ENCODE measurements around the gene GLB1L3. TPM values are rescaled to one million over a fixed set of nuclear protein-coding genes. Genes with fewer than 3 reads are reported as not detected.

Gene GLB1L3
- total RNA-seq, 3 donors from 2014 or later = 1.0 to 1.6 TPM; not detected in 1

- TF ChIP-seq, protein P1, sequence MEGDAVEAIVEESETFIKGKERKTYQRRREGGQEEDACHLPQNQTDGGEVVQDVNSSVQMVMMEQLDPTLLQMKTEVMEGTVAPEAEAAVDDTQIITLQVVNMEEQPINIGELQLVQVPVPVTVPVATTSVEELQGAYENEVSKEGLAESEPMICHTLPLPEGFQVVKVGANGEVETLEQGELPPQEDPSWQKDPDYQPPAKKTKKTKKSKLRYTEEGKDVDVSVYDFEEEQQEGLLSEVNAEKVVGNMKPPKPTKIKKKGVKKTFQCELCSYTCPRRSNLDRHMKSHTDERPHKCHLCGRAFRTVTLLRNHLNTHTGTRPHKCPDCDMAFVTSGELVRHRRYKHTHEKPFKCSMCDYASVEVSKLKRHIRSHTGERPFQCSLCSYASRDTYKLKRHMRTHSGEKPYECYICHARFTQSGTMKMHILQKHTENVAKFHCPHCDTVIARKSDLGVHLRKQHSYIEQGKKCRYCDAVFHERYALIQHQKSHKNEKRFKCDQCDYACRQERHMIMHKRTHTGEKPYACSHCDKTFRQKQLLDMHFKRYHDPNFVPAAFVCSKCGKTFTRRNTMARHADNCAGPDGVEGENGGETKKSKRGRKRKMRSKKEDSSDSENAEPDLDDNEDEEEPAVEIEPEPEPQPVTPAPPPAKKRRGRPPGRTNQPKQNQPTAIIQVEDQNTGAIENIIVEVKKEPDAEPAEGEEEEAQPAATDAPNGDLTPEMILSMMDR (IDR thresholded peaks at IDR 0.05) = no peak
- no peak for TF ChIP-seq POLR2AphosphoS5 (IDR thresholded peaks at IDR 0.05)
- TF ChIP-seq POLR2A (IDR thresholded peaks at IDR 0.05) = no peak
- H3K36me3 ChIP-seq = peaks cover 4% of the 10 kb centered on the region
- intact Hi-C loops (cut with DNase I; ENCODE audit: low total_unique reads) = no loop called here
- no peak overlapping the region for H3K27ac ChIP-seq
- H3K27me3 ChIP-seq = no peaks in the 10 kb centered on the region
- DNase-seq (ENCODE audit: low spot score in 2 of 2) = no peak
- no peak overlapping the region for H3K4me3 ChIP-seq
- H3K9me3 ChIP-seq = no peaks in the 10 kb centered on the region
- H3K4me1 ChIP-seq = peaks cover 5 to 14% of the 10 kb centered on the region in 2 donors
Measured at GRCh38 chr11:134250246-134250645, 25.9 kb upstream of the GLB1L3 start.

GRCh38 chr11:134250675-134251074, 25.5 kb upstream of the GLB1L3 start:
- no peak for DNase-seq (ENCODE audit: low spot score in 2 of 2)
- intact Hi-C loops (cut with DNase I; ENCODE audit: low total_unique reads) = no loop called here
- H3K9me3 ChIP-seq = no peaks in the 10 kb centered on the region
- H3K4me3 ChIP-seq = no peak overlapping the region
- H3K4me1 ChIP-seq = peaks cover 5 to 14% of the 10 kb centered on the region in 2 donors
- no peak for TF ChIP-seq POLR2A (IDR thresholded peaks at IDR 0.05)
- TF ChIP-seq POLR2AphosphoS5 (IDR thresholded peaks at IDR 0.05) = no peak
- TF ChIP-seq, protein P1 (IDR thresholded peaks at IDR 0.05) = no peak
- H3K27ac ChIP-seq = no peak overlapping the region
- peaks cover under 1% of the 10 kb centered on the region for H3K36me3 ChIP-seq
- H3K27me3 ChIP-seq = no peaks in the 10 kb centered on the region

GRCh38 chr11:134252346-134253187, 23.6 kb upstream of the GLB1L3 start:
- H3K4me3 ChIP-seq = peak overlapping the region; percentile 81 to 96 (median 91)
- H3K36me3 ChIP-seq = no peaks in the 10 kb centered on the region
- H3K4me1 ChIP-seq = peaks cover 5 to 14% of the 10 kb centered on the region in 2 donors
- DNase-seq (ENCODE audit: low spot score in 2 of 2) = no peak
- no peak for TF ChIP-seq POLR2A (IDR thresholded peaks at IDR 0.05)
- TF ChIP-seq, protein P1 (IDR thresholded peaks at IDR 0.05) = no peak
- TF ChIP-seq POLR2AphosphoS5 (IDR thresholded peaks at IDR 0.05) = no peak
- no peaks in the 10 kb centered on the region for H3K9me3 ChIP-seq
- H3K27me3 ChIP-seq = no peaks in the 10 kb centered on the region
- peak overlapping the region; percentile 61 to 71 for H3K27ac ChIP-seq
- intact Hi-C loops (cut with DNase I; ENCODE audit: low total_unique reads) = no loop called here

DNA sequence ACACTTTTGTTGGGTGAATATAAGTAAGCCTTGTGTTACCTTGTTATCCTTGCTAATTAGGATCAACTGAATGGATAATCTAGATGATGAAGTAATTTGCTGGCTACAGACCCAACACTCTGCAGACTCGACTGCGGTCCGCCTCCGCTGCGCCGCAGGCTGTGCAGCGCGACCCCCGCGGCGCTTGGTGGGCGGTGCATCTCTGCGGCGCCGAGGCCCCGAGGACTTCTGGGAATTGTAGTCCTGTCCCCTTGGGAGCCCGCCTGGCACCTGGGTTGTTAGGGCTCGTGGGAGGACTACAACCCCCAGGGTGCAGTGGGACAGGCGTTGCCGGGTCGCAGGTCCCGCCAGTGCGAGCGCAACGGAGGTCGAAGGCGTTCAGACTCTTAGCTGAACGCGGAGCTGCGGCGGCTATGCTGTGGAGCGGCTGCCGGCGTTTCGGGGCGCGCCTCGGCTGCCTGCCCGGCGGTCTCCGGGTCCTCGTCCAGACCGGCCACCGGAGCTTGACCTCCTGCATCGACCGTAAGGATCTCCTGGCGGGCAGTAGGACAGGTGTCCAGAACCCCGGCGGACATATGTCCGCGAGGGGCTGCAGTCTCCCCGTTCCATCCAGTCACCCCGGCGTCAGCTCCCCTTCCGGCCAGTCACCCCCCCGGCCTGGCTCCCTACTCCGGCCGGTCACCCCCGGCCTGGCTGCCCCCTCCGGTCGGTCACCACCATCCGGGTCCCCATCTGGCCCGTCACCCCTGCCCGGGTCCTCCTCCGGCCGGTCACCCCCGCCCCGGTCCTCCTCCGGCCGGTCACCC, 22.8 kb upstream of the GLB1L3 start, which contains the start of the genes ACAD8 and THYN1:
ACAD8 (plus strand) TSS at position 381 of the 806 bp plus-strand sequence; CDS start at position 414, 33 bp downstream.
THYN1 (minus strand) TSS at position 165 of the 806 bp plus-strand sequence. CDS start 470 bp downstream, outside the sequence.
- TF ChIP-seq, protein P1 (IDR thresholded peaks at IDR 0.05) = peak in 2 of 3 donors; percentile 29 to 37
- TF ChIP-seq POLR2AphosphoS5 (IDR thresholded peaks at IDR 0.05) = peak; percentile 79 to 80 (median 80)
- peak; percentile 24 for TF ChIP-seq POLR2A (IDR thresholded peaks at IDR 0.05)
- peaks cover 5 to 14% of the 10 kb centered on the region in 2 donors for H3K4me1 ChIP-seq
- peak within 1 kb of the TSS; percentile 81 to 96 (median 91) for H3K4me3 ChIP-seq
- intact Hi-C loops (cut with DNase I; ENCODE audit: low total_unique reads) = no loop called here
- peak within 1 kb of the TSS; percentile 61 to 71 for H3K27ac ChIP-seq
- peak; percentile 95 for DNase-seq (ENCODE audit: low spot score in 2 of 2)
- H3K9me3 ChIP-seq = no peaks in the 10 kb centered on the region
- no peaks in the 10 kb centered on the region for H3K36me3 ChIP-seq
- no peaks in the 10 kb centered on the region for H3K27me3 ChIP-seq

Measured in breast epithelium (tissue), 4 donors.